ENCODE data around the gene GABPA.

Gene GABPA

DNA sequence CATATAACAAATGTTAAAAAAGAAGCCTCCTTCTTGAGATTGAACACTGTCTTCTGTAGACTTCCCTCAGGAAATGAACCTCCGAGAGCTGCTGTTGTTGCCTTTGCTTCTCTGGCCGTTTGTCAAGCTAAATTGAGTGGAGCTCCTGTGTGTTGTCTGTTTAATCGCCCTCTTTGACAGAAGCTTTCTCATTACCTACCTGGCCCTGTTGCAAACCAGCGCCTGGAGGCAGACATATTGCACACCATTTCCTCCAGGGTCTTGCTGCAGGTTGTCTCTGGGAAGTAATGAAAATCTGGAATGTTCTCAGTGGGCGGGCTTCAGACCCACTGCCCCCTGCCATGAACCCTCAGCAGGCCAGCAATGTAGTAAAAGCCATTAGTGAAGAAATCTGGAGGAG is 83.3 kb downstream of the GABPA start:
- no peaks in the 10 kb centered on the region for H3K79me1 ChIP-seq (ENCODE audit: low read depth, low read length)
- no peak overlapping the region for H4K8ac ChIP-seq (ENCODE audit: low read depth, low read length)
- H3K4me3 ChIP-seq (ENCODE audit: low read length in 2 of 2), result no peak overlapping the region
- no peak overlapping the region for H4K91ac ChIP-seq (ENCODE audit: low read depth, low read length, poor library complexity)
- peaks cover 0 to 3% (median 0%) of the 10 kb centered on the region in 3 experiments for H3K27me3 ChIP-seq (ENCODE audit: control insufficient read depth in 3 of 3, insufficient read depth in 3 of 3, low read depth in 1 of 3, low read length in 3 of 3)
- no peak overlapping the region for H2BK15ac ChIP-seq (ENCODE audit: low read length)
- no peak overlapping the region for H3K4ac ChIP-seq (ENCODE audit: low read length)
- no peaks in the 10 kb centered on the region for H3K9me3 ChIP-seq (replicated peaks in 1 of 2; ENCODE audit: control insufficient read depth in 2 of 2, insufficient read depth in 1 of 2, low read depth in 1 of 2, low read length in 2 of 2)
- no peaks in the 10 kb centered on the region for H3K4me1 ChIP-seq (ENCODE audit: control insufficient read depth in 2 of 2, insufficient read depth in 1 of 2, low read depth in 1 of 2, low read length in 2 of 2)
- H3K18ac ChIP-seq (ENCODE audit: low read length), result no peak overlapping the region
- no peak overlapping the region for H2BK12ac ChIP-seq (ENCODE audit: low read length)
- H3K14ac ChIP-seq (ENCODE audit: low read length), result no peak overlapping the region
- H3K23ac ChIP-seq (ENCODE audit: low read depth, low read length, poor library complexity), result no peak overlapping the region
- no peak for DNase-seq (ENCODE audit: low spot score)
- no peak overlapping the region for H3K4me2 ChIP-seq (ENCODE audit: insufficient read depth, low read length, poor library complexity, severe bottlenecking)
- no peak overlapping the region for H2AFZ ChIP-seq (ENCODE audit: low read length)
- WGBS, 2 donors (ENCODE audit: extremely low coverage in 2 of 2, insufficient read length in 2 of 2, insufficient replicate concordance in 1 of 2), result no CpG with 5 or more reads among the region's 5 CpGs
- no peak overlapping the region for H2BK120ac ChIP-seq (ENCODE audit: low read depth, low read length)
- no peak overlapping the region for H2BK5ac ChIP-seq (ENCODE audit: low read length)
- no peaks in the 10 kb centered on the region for H3K36me3 ChIP-seq (replicated peaks in 1 of 2; ENCODE audit: control insufficient read depth in 2 of 2, insufficient read depth in 2 of 2, low read length in 2 of 2)
- H3K27ac ChIP-seq (replicated peaks; ENCODE audit: low read length), result no peak overlapping the region
- H3K9ac ChIP-seq (ENCODE audit: low read depth, low read length, poor library complexity), result no peak overlapping the region
- H2AK5ac ChIP-seq (ENCODE audit: low read depth, low read length), result no peak overlapping the region

DNA sequence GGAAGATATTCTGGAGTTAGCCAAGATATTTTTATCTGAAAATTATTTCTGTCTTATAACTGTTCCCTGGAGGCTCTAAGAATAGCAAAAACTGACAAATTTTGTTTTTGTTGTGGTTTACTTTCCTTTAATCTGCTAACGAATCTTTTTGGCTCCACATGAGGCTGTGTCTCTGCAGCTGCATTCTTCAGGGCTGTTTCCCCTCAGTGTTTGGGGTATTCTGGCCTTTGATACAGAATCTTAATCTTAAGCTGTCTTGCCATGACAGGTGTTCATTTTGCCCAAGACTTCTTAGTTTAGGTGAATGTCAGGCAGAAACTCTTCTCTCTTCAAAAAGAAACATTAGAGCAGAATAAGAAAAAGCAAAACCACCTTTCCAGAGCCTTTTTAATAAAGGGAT is 83.8 kb downstream of the GABPA start:
- H3K4me3 ChIP-seq (ENCODE audit: low read length in 2 of 2), result no peak overlapping the region
- no peaks in the 10 kb centered on the region for H3K4me1 ChIP-seq (ENCODE audit: control insufficient read depth in 2 of 2, insufficient read depth in 1 of 2, low read depth in 1 of 2, low read length in 2 of 2)
- no peak overlapping the region for H2BK120ac ChIP-seq (ENCODE audit: low read depth, low read length)
- no peak overlapping the region for H3K27ac ChIP-seq (replicated peaks; ENCODE audit: low read length)
- H2BK15ac ChIP-seq (ENCODE audit: low read length), result no peak overlapping the region
- H3K9ac ChIP-seq (ENCODE audit: low read depth, low read length, poor library complexity), result no peak overlapping the region
- no peak overlapping the region for H3K14ac ChIP-seq (ENCODE audit: low read length)
- H2BK12ac ChIP-seq (ENCODE audit: low read length), result no peak overlapping the region
- H4K91ac ChIP-seq (ENCODE audit: low read depth, low read length, poor library complexity), result no peak overlapping the region
- H3K79me1 ChIP-seq (ENCODE audit: low read depth, low read length), result no peaks in the 10 kb centered on the region
- H2AFZ ChIP-seq (ENCODE audit: low read length), result no peak overlapping the region
- no peaks in the 10 kb centered on the region for H3K9me3 ChIP-seq (replicated peaks in 1 of 2; ENCODE audit: control insufficient read depth in 2 of 2, insufficient read depth in 1 of 2, low read depth in 1 of 2, low read length in 2 of 2)
- no peak overlapping the region for H3K23ac ChIP-seq (ENCODE audit: low read depth, low read length, poor library complexity)
- DNase-seq (ENCODE audit: low spot score), result no peak
- no peak overlapping the region for H4K8ac ChIP-seq (ENCODE audit: low read depth, low read length)
- no CpG with 5 or more reads among the region's 1 CpG for WGBS, 2 donors (ENCODE audit: extremely low coverage in 2 of 2, insufficient read length in 2 of 2, insufficient replicate concordance in 1 of 2)
- H3K4ac ChIP-seq (ENCODE audit: low read length), result no peak overlapping the region
- no peak overlapping the region for H2BK5ac ChIP-seq (ENCODE audit: low read length)
- no peak overlapping the region for H2AK5ac ChIP-seq (ENCODE audit: low read depth, low read length)
- H3K27me3 ChIP-seq (ENCODE audit: control insufficient read depth in 3 of 3, insufficient read depth in 3 of 3, low read depth in 1 of 3, low read length in 3 of 3), result peaks cover 0 to 3% (median 0%) of the 10 kb centered on the region in 3 experiments
- H3K18ac ChIP-seq (ENCODE audit: low read length), result no peak overlapping the region
- H3K4me2 ChIP-seq (ENCODE audit: insufficient read depth, low read length, poor library complexity, severe bottlenecking), result no peak overlapping the region
- no peaks in the 10 kb centered on the region for H3K36me3 ChIP-seq (replicated peaks in 1 of 2; ENCODE audit: control insufficient read depth in 2 of 2, insufficient read depth in 2 of 2, low read length in 2 of 2)

Data from neuronal stem cell (in vitro differentiated cells).